Measurements from ENCODE around the gene LHX3.

Gene LHX3

DNA sequence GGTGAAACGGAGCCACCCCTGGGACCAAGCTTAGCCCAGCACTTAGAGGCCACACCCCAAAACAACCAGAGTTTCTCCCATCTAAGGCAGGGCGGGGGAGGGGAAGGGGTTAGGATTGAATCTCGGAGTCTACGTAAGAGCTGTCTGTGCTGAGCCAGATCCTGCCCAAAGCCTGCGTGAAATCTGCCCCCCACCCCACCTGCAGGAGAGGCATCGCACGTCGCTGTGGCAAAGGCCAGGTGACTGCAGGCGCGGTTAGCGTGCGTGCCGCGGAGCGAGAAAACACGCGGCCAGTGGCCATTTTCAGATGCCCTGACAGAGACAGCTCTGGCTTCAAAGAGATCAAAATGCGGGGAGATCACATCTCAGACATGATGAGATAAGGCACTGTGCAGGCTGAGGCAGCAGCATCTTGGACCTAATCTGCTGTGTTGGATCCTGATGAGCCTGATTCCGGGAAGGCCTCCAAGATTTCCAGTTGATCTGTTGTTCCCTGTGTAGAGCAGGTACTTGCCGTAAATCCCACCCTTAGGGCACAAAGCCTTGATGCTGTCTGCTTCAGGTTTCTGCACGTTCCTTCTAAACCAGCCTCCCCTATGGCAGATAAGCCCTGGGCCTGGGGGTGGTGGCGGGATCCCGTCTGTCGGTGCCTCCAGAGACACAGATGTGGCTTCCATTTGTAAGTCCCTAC lies 43.2 kb upstream of the LHX3 start:
- Histone ChIP-seq H3K27ac (ENCODE audit: extremely low read depth, low read depth, low read length) (no peak overlapping the region), H3K4me1 (ENCODE audit: control insufficient read depth, insufficient read depth, low read length) (0 out of 2 replicates have a peak, but pooled peaks cover 2% of the 10 kb centered on the region), H3K9me3 (ENCODE audit: control insufficient read depth, insufficient read depth, low read depth, low read length) (no peaks in the 10 kb centered on the region), H3K4me3 (ENCODE audit: low read depth, low read length) (no peak overlapping the region), H3K36me3 (ENCODE audit: control insufficient read depth in 2 of 2, insufficient read depth in 1 of 2, low read length in 2 of 2) (no peaks in the 10 kb centered on the region)
- ChIA-PET POLR2A (interaction anchor here (1.1 kb wide), 1 partner anchor 19 kb away, joined by 5 read pairs; no protein-coding TSS in a partner anchor), CTCF (interaction anchor here (0.6 to 1.2 kb wide), 2 partner anchors 8 to 35 kb away, joined by 3 read pairs; no protein-coding TSS in a partner anchor)
- TF ChIP-seq ZNF600 (tag by site-specific recombination; IDR thresholded peaks at IDR 0.05) = 0 out of 2 replicates have a peak, but pooled peaks have one; percentile 42
- no peak for TF ChIP-seq ZNF548 (tag by site-specific recombination; IDR thresholded peaks at IDR 0.05)

DNA sequence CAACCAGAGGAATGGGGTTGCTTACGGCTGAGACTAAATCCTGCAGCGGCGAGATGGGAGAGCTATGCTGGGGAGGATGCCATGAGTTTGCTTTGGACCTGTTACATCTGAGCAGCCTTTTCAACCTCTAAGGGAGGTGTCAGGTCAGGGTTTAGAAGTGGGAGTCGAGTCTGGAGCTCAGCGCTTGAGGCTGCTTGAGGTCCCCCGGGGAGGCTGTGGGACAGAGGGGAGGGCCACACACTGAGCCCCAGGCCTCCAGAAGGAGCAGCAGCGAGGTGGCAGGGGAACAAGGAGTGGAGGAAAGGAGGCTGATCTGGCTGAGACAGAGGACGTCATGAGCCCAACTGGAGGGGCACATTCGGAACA lies 42.6 kb upstream of the LHX3 start:
- Histone ChIP-seq H3K27ac (ENCODE audit: extremely low read depth, low read depth, low read length) (no peak overlapping the region), H3K9me3 (ENCODE audit: control insufficient read depth, insufficient read depth, low read depth, low read length) (no peaks in the 10 kb centered on the region), H3K4me1 (ENCODE audit: control insufficient read depth, insufficient read depth, low read length) (0 out of 2 replicates have a peak, but pooled peaks cover 2% of the 10 kb centered on the region), H3K4me3 (ENCODE audit: low read depth, low read length) (no peak overlapping the region), H3K36me3 (ENCODE audit: control insufficient read depth in 2 of 2, insufficient read depth in 1 of 2, low read length in 2 of 2) (no peaks in the 10 kb centered on the region)
- POLR2A ChIA-PET = interaction anchor here (1.1 kb wide), 1 partner anchor 20 kb away, joined by 5 read pairs; no protein-coding TSS in a partner anchor
- TF ChIP-seq SCRT2 (tag by site-specific recombination; IDR thresholded peaks at IDR 0.05) (peak; percentile 59; the same call in 1 of the 2 replicates), ZBTB11 (tag by site-specific recombination; conservative IDR thresholded peaks at IDR 0.05; ENCODE audit: low read depth) (no peak), GLIS2 (tag by site-specific recombination; IDR thresholded peaks at IDR 0.05) (peak; percentile 55), GLIS1 (tag by site-specific recombination; IDR thresholded peaks at IDR 0.05) (peak; percentile 92)
- TF ChIP-seq, protein P1, sequence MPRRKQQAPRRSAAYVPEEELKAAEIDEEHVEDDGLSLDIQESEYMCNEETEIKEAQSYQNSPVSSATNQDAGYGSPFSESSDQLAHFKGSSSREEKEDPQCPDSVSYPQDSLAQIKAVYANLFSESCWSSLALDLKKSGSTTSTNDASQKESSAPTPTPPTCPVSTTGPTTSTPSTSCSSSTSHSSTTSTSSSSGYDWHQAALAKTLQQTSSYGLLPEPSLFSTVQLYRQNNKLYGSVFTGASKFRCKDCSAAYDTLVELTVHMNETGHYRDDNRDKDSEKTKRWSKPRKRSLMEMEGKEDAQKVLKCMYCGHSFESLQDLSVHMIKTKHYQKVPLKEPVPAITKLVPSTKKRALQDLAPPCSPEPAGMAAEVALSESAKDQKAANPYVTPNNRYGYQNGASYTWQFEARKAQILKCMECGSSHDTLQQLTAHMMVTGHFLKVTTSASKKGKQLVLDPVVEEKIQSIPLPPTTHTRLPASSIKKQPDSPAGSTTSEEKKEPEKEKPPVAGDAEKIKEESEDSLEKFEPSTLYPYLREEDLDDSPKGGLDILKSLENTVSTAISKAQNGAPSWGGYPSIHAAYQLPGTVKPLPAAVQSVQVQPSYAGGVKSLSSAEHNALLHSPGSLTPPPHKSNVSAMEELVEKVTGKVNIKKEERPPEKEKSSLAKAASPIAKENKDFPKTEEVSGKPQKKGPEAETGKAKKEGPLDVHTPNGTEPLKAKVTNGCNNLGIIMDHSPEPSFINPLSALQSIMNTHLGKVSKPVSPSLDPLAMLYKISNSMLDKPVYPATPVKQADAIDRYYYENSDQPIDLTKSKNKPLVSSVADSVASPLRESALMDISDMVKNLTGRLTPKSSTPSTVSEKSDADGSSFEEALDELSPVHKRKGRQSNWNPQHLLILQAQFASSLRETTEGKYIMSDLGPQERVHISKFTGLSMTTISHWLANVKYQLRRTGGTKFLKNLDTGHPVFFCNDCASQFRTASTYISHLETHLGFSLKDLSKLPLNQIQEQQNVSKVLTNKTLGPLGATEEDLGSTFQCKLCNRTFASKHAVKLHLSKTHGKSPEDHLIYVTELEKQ (tag by site-specific recombination; IDR thresholded peaks at IDR 0.05; ENCODE audit: borderline replicate concordance) = no peak
- TF ChIP-seq, protein P2, sequence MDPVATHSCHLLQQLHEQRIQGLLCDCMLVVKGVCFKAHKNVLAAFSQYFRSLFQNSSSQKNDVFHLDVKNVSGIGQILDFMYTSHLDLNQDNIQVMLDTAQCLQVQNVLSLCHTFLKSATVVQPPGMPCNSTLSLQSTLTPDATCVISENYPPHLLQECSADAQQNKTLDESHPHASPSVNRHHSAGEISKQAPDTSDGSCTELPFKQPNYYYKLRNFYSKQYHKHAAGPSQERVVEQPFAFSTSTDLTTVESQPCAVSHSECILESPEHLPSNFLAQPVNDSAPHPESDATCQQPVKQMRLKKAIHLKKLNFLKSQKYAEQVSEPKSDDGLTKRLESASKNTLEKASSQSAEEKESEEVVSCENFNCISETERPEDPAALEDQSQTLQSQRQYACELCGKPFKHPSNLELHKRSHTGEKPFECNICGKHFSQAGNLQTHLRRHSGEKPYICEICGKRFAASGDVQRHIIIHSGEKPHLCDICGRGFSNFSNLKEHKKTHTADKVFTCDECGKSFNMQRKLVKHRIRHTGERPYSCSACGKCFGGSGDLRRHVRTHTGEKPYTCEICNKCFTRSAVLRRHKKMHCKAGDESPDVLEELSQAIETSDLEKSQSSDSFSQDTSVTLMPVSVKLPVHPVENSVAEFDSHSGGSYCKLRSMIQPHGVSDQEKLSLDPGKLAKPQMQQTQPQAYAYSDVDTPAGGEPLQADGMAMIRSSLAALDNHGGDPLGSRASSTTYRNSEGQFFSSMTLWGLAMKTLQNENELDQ (tag by site-specific recombination; IDR thresholded peaks at IDR 0.05; ENCODE audit: low read depth) = no peak
- CTCF ChIA-PET = interaction anchor here (0.6 to 1.2 kb wide), 2 partner anchors 8 to 36 kb away, joined by 3 read pairs; no protein-coding TSS in a partner anchor

DNA sequence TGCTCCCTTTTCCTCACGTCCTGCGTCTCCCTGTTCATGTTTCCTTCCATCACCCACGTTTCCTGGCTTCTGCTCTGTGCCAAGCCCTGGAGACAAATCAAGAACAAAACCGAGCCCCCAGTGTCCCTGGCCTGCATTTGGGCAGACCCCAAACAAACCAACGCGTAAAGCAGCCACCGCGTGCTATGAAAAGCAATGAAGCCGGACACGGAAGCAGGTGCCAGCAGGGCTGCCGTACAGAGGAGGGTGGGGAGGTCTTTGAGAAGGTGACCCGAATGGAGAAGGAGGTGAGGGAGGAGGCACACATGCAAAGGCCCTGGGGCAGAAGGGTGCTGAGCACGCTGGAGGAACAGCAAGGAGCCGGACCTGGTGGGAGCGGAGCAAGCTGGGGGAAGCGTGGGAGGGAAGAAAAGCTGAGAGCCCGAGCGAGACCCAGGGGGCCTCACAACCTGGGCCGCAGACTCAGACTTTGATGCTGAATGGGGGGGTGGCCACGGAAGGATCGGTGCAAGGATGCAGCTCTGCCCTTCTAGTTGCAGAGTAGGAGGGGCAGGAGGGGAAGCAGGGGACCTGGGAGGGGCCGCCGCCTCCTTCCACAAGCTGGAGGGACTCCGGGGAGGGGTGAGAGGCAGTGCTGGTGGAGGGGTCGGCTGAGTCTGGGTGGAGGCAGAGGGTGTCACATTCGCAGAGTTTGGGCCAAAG lies 42.1 kb upstream of the LHX3 start:
- H3K9me3 ChIP-seq (ENCODE audit: control insufficient read depth, insufficient read depth, low read depth, low read length) = no peaks in the 10 kb centered on the region
- 0 out of 2 replicates have a peak, but pooled peaks cover 2% of the 10 kb centered on the region for H3K4me1 ChIP-seq (ENCODE audit: control insufficient read depth, insufficient read depth, low read length)
- no peaks in the 10 kb centered on the region for H3K36me3 ChIP-seq (ENCODE audit: control insufficient read depth in 2 of 2, insufficient read depth in 1 of 2, low read length in 2 of 2)
- CTCF ChIA-PET = interaction anchor here (1.0 to 1.2 kb wide), 2 partner anchors 36 to 109 kb away, joined by 3 read pairs; no protein-coding TSS in a partner anchor
- H3K27ac ChIP-seq (ENCODE audit: extremely low read depth, low read depth, low read length) = no peak overlapping the region
- no peak overlapping the region for H3K4me3 ChIP-seq (ENCODE audit: low read depth, low read length)
- POLR2A ChIA-PET = interaction anchor here (1.1 kb wide), 1 partner anchor 20 kb away, joined by 5 read pairs; no protein-coding TSS in a partner anchor
- TF ChIP-seq FEZF1 (tag by site-specific recombination; IDR thresholded peaks at IDR 0.05) (no peak), SALL2 (tag by site-specific recombination; IDR thresholded peaks at IDR 0.05; ENCODE audit: borderline replicate concordance) (no peak), ZNF324 (tag by site-specific recombination; IDR thresholded peaks at IDR 0.05) (no peak), ZNF133 (tag by site-specific recombination; IDR thresholded peaks at IDR 0.05) (no peak), ZNF514 (tag by site-specific recombination; IDR thresholded peaks at IDR 0.05) (no peak), ZNF501 (tag by site-specific recombination; IDR thresholded peaks at IDR 0.05) (no peak), ZNF2 (tag by site-specific recombination; IDR thresholded peaks at IDR 0.05) (no peak), ZSCAN23 (tag by site-specific recombination; IDR thresholded peaks at IDR 0.05) (no peak), EGR2 (tag by site-specific recombination; IDR thresholded peaks at IDR 0.05; ENCODE audit: low read depth) (0 out of 2 replicates have a peak, but pooled peaks have one; percentile 9), ZNF580 (tag by site-specific recombination; IDR thresholded peaks at IDR 0.05) (no peak)
